ENCODE results near the gene DCLRE1B. TPM values are rescaled to one million over a fixed set of nuclear protein-coding genes. Genes with fewer than 3 reads are reported as not detected.
A peak's percentile ranks its signal among the peaks of the same experiment; 100 is the strongest.

DCLRE1B gene
- polyA plus RNA-seq, 1 experiment: 2.7 TPM

GRCh38 chr1:113930499-113931161 is 25.5 kb downstream of the DCLRE1B start:
- DNase-seq (ENCODE audit: low read depth, low spot score): no peak
- POLR2A ChIA-PET: interaction anchor here (0.7 to 4.0 kb wide), 5 partner anchors 16 to 75 kb away, joined by 3 to 54 read pairs (median 4); partner anchors contain the start of genes AP4B1, DCLRE1B and OLFML3
- Histone ChIP-seq H3K27ac (ENCODE audit: low read depth, low read length) (peak overlapping the region; percentile 74), H3K27me3 (ENCODE audit: control insufficient read depth, insufficient read depth, low read length) (no peaks in the 10 kb centered on the region), H3K4me3 (ENCODE audit: low read depth, low read length) (peak overlapping the region; percentile 98), H3K9me3 (ENCODE audit: control insufficient read depth, insufficient read depth, low read length) (no peaks in the 10 kb centered on the region; the same call in 1 of the 2 replicates)
- CTCF ChIA-PET: interaction anchor here (0.6 to 5.7 kb wide), 15 partner anchors 16 to 1215 kb away, joined by 3 to 31 read pairs (median 5); partner anchors contain the start of genes AP4B1 and DCLRE1B
- TF ChIP-seq, protein P1, sequence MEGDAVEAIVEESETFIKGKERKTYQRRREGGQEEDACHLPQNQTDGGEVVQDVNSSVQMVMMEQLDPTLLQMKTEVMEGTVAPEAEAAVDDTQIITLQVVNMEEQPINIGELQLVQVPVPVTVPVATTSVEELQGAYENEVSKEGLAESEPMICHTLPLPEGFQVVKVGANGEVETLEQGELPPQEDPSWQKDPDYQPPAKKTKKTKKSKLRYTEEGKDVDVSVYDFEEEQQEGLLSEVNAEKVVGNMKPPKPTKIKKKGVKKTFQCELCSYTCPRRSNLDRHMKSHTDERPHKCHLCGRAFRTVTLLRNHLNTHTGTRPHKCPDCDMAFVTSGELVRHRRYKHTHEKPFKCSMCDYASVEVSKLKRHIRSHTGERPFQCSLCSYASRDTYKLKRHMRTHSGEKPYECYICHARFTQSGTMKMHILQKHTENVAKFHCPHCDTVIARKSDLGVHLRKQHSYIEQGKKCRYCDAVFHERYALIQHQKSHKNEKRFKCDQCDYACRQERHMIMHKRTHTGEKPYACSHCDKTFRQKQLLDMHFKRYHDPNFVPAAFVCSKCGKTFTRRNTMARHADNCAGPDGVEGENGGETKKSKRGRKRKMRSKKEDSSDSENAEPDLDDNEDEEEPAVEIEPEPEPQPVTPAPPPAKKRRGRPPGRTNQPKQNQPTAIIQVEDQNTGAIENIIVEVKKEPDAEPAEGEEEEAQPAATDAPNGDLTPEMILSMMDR (IDR thresholded peaks at IDR 0.05; ENCODE audit: low read depth, low read length): no peak

DNA sequence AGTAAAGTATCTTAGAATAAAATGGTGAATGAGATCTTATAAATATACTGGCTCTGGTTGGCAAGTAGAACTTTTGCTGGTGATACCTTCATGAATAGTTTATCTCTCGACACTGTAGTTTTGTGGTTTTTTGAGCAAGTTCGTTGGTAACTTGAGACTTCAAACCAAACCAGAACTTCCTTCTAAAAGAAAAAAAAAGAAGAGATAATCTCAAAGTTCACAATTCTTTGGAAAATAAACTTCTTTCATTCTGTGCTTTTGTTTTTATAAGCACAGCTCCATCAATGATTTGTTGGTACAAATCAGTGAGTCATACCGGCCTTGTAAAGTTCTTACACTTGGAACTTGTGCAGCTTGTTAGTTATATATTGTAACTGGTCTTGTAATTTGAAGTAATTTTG is 26.3 kb downstream of the DCLRE1B start:
- peak overlapping the region; percentile 98 for H3K4me3 ChIP-seq (ENCODE audit: low read depth, low read length)
- no peak overlapping the region for H3K27ac ChIP-seq (ENCODE audit: low read depth, low read length)
- POLR2A ChIA-PET: interaction anchor here (0.7 to 4.0 kb wide), 2 partner anchors 27 to 46 kb away, joined by 3 to 54 read pairs; partner anchors contain the start of genes AP4B1 and DCLRE1B
- TF ChIP-seq, protein P1 (IDR thresholded peaks at IDR 0.05; ENCODE audit: low read depth, low read length): no peak
- peak; percentile 49 for DNase-seq (ENCODE audit: low read depth, low spot score)
- no peaks in the 10 kb centered on the region; the same call in 1 of the 2 replicates for H3K9me3 ChIP-seq (ENCODE audit: control insufficient read depth, insufficient read depth, low read length)
- no peaks in the 10 kb centered on the region for H3K27me3 ChIP-seq (ENCODE audit: control insufficient read depth, insufficient read depth, low read length)
- CTCF ChIA-PET: interaction anchor here (0.6 to 5.7 kb wide), 8 partner anchors 17 to 1215 kb away, joined by 3 to 31 read pairs (median 7); no protein-coding TSS in a partner anchor

DNA sequence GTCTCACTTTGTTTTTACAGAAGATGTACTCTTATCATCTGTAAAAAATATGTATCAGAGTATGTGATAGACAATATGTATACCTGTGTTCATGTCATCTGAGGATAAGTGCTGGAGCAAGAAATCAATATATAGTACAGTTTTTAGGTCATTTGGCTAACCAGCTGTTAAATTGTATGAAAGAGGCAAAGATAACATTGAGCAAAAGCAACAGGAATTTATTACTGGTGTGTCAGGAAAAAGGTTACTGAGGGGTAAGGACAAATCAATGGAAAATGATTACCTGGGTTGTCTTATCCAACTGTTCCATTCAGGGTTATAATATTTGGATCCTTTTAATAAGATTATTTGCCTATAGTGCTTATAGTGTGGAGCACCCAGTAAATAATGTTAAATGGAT is 28.9 kb downstream of the DCLRE1B start:
- H3K4me3 ChIP-seq (ENCODE audit: low read depth, low read length): no peak overlapping the region
- ChIA-PET POLR2A (no interaction called here), CTCF (interaction anchor here (0.7 to 1.4 kb wide), 5 partner anchors 14 to 861 kb away, joined by 3 to 4 read pairs (median 3); partner anchors contain the start of genes DCLRE1B and LRIG2)
- H3K27me3 ChIP-seq (ENCODE audit: control insufficient read depth, insufficient read depth, low read length): no peaks in the 10 kb centered on the region
- TF ChIP-seq, protein P1 (IDR thresholded peaks at IDR 0.05; ENCODE audit: low read depth, low read length): no peak
- H3K9me3 ChIP-seq (ENCODE audit: control insufficient read depth, insufficient read depth, low read length): no peaks in the 10 kb centered on the region; the same call in 1 of the 2 replicates
- no peak for DNase-seq (ENCODE audit: low read depth, low spot score)
- H3K27ac ChIP-seq (ENCODE audit: low read depth, low read length): no peak overlapping the region

DNA sequence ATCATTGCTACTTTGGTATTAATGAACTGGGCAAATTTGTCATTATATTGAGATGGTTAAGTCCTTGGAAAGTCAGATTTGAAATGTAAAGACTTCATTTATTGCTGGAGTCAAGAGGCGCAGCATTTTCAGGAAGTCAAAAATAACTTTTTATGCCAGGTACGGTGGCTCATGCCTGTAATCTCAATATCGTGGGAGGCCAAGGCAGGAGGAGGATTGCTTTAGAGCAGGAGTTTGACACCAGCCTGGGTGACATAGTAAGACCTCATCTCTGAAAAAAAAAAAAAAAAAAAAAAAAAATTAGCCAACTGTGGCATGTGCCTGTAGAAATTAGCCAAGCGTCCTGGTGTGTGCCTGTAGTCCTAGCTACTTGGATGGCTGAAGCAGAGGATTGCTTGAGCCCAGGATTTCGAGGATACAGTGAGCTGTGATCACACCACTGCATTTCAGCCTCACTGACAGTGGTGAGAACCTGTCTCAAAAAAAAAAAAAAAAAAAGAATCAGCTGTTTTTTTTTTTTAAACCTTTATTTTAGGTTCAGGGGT is 29.5 kb downstream of the DCLRE1B start:
- DNase-seq (ENCODE audit: low read depth, low spot score): no peak
- H3K4me3 ChIP-seq (ENCODE audit: low read depth, low read length): no peak overlapping the region
- TF ChIP-seq, protein P1 (IDR thresholded peaks at IDR 0.05; ENCODE audit: low read depth, low read length): no peak
- no peak overlapping the region for H3K27ac ChIP-seq (ENCODE audit: low read depth, low read length)
- no peaks in the 10 kb centered on the region; the same call in 1 of the 2 replicates for H3K9me3 ChIP-seq (ENCODE audit: control insufficient read depth, insufficient read depth, low read length)
- POLR2A ChIA-PET: no interaction called here
- H3K27me3 ChIP-seq (ENCODE audit: control insufficient read depth, insufficient read depth, low read length): no peaks in the 10 kb centered on the region
- CTCF ChIA-PET: interaction anchor here (0.6 to 1.4 kb wide), 5 partner anchors 19 to 862 kb away, joined by 3 to 4 read pairs (median 3); partner anchors contain the start of genes DCLRE1B and LRIG2

DNA sequence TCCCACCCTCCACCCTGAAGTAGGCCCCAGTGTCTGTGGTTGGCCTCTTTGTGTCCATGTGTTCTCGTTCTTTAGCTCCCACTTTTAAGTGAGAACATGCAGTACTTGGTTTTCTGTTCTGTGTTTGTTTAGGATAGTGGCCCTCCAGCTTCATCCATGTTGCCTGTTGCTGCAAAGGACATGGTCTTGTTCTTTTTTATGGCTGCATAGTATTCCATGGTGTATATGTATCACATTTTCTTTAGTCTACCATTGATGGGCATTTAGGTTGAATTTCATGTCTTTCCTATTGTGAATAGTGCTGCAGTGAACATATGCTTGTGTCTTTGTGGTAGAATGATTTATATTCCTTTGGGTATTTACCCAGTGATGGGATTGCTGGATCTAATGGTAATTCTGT is 30.1 kb downstream of the DCLRE1B start:
- TF ChIP-seq, protein P1 (IDR thresholded peaks at IDR 0.05; ENCODE audit: low read depth, low read length): no peak
- Histone ChIP-seq H3K9me3 (ENCODE audit: control insufficient read depth, insufficient read depth, low read length) (no peaks in the 10 kb centered on the region), H3K4me3 (ENCODE audit: low read depth, low read length) (no peak overlapping the region), H3K27me3 (ENCODE audit: control insufficient read depth, insufficient read depth, low read length) (no peaks in the 10 kb centered on the region), H3K27ac (ENCODE audit: low read depth, low read length) (no peak overlapping the region)
- ChIA-PET POLR2A (no interaction called here), CTCF (interaction anchor here (0.6 to 1.1 kb wide), 2 partner anchors 19 to 348 kb away, joined by 3 read pairs; no protein-coding TSS in a partner anchor)
- DNase-seq (ENCODE audit: low read depth, low spot score): no peak
